Heart right ventricle (tissue), 16 donors: ENCODE measurements around the gene UBAP2L. TPM values are rescaled to one million over a fixed set of nuclear protein-coding genes. Genes with fewer than 3 reads are reported as not detected.

Experiments used
- ATAC-seq, 8 donors: fragments of 200-7000 bp; cut with Tn5 transposase; one replicate each; pipeline ENCODE4 v1.9.1; 2020; ENCODE audit warnings: mild to moderate bottlenecking in 8 of 8, moderate library complexity in 8 of 8, moderate number of reproducible peaks in 1 of 8
- DNase-seq, 2 donors: peaks; one replicate each; pipeline ENCODE4 v3.0.0-alpha.2; 2020
- H3K27ac ChIP-seq, 10 donors: fragments of 200-600 bp; sonication (generic) in 2 of 10; one replicate each; pipeline versions ENCODE4 v1.5.0 to v1.8.0; 2020 to 2022; ENCODE audit warnings: mild to moderate bottlenecking in 3 of 10
- H3K27me3 ChIP-seq, 7 donors: fragments of 200-600 bp; one replicate each; pipeline ENCODE4 v1.8.0; 2021 to 2022; ENCODE audit warnings: mild to moderate bottlenecking in 2 of 7
- H3K36me3 ChIP-seq, 9 donors: fragments of 200-600 bp; sonication (generic) in 1 of 9; one replicate each; pipeline versions ENCODE4 v1.5.0 to v1.8.0; 2020 to 2022; ENCODE audit warnings: mild to moderate bottlenecking in 2 of 9
- H3K4me1 ChIP-seq, 9 donors: fragments of 200-600 bp; sonication (generic) in 1 of 9; one replicate each; pipeline versions ENCODE4 v1.5.0 to v1.8.0; 2020 to 2022; ENCODE audit warnings: mild to moderate bottlenecking in 4 of 9
- H3K4me3 ChIP-seq, 10 donors: fragments of 200-600 bp; sonication (generic) in 2 of 10; one replicate each; pipeline versions ENCODE4 v1.5.0 to v1.8.0; 2020 to 2022; ENCODE audit warnings: mild to moderate bottlenecking in 7 of 10, moderate library complexity in 2 of 10
- H3K9me3 ChIP-seq, 11 donors: fragments of 200-600 bp in 10 of 11; sonication (generic) in 2 of 11; one replicate each; pipeline versions ENCODE4 v1.5.0 to v1.8.0; 2013 to 2022; ENCODE audit warnings: mild to moderate bottlenecking in 2 of 11, control low read depth in 1 of 11, moderate library complexity in 1 of 11
- WGBS, 2 donors: extraction: QIAGEN DNeasy Blood & Tissue Kit; methylation state at CpG; one replicate each; pipeline ENCODE4 v1.1.7; 2013; ENCODE audit warnings: inconsistent platforms in 1 of 2; 5-methylcytosine and 5-hydroxymethylcytosine counted together
- intact Hi-C, 10 donors: fragments of 100-400 bp; cut with DNase I; formaldehyde crosslinking; loops; one replicate each; pipeline versions ENCODE4 v1.11.1 to v1.14.2; 2022
- polyA plus RNA-seq, 2 donors: library from polyadenylated mRNA; stranded (reverse); fragments of 200-250 nt; gene quantifications; one replicate each; pipeline ENCODE4 v1.2.3, GENCODE V29; 2013
- total RNA-seq, 10 donors: library from RNA; stranded (reverse); fragmentation: NEBNext Ultra II Directional in 3 of 10; extraction: Animal tissue kit (Norgen Biotek cat#: 25700) in 3 of 10; gene quantifications; one replicate each; pipeline versions ENCODE4 v1.2.1 to v1.2.4, GENCODE V29; 2021 to 2023
- TF ChIP-seq, protein P1 (sequence below), 9 donors: fragments of 200-600 bp; sonication (generic) in 2 of 9; IDR thresholded peaks; one replicate each; pipeline versions ENCODE4 v1.5.0 to v1.8.0; 2021 to 2022; ENCODE audit warnings: antibody characterized with exemption in 9 of 9, mild to moderate bottlenecking in 5 of 9, moderate library complexity in 1 of 9
- donor health status: Arrhythmogenic right ventricular cardiomyopathy.
- donor health status: ischemic (EF 13 %, LVEDD 7.1; RV severe dilation, severe dysfunction).
- donor health status: healthy with polysubstance abuse.
- donor health status: DM: no; HTN: yes; CAD: no.
- donor health status: DM: no; HTN: no; CAD: no.
- donor health status: ischemic (EF 25% LVEDD 6.9; RV normal size, moderate dysfunction).
- donor health status: ischemic (EF 25% LVEDD 5.7; RV mildly dilated, moderate dysfunction).
- donor health status: healthy.
- donor health status: DM: yes; HTN: yes; CAD: no.
- donor health status: Ischemic cardiomyopathy.
- donor health status: ischemic (EF 35%, LVEDD 5.7; RV mildly dilated, moderate dysfunction).
- donor health status: nonischemic (EF 11% LVEDD 7.7; RV severe dilation, severe dysfunction).
- donor health status: DM: yes; HTN: yes; CAD: no.
- donor health status: PGD.
- donor health status: ischemic (EF 29% LVEDD 5.4; RV normal size, mild dysfunction).
- donor health status: nonischemic (EF 23%, LVEDD 6.1; RV moderate dilation, normal function).

The UBAP2L gene
- total and polyA plus RNA-seq, 12 donors, result 55.2 to 135 (median 107) TPM

- intact Hi-C loops, result loop anchor here in 5 of 10 donors (1.0 to 10.0 kb wide), 6 partner anchors 36 to 188 kb away; partner anchors contain the start of genes UBAP2L (in 2 of the 5), HAX1 (in 1 of the 5) and RPS27 (in 1 of the 5)
- Histone ChIP-seq H3K4me1 (peaks cover 10 to 47% (median 44%) of the 10 kb centered on the region in 9 donors), H3K4me3 (peak overlapping the region; percentile 66 to 95 (median 80)), H3K36me3 (peaks cover 0 to 22% (median 4%) of the 10 kb centered on the region in 9 donors), H3K27me3 (no peaks in the 10 kb centered on the region), H3K9me3 (no peaks in the 10 kb centered on the region), H3K27ac (peak overlapping the region; percentile 26 to 95 (median 89))
- peak; percentile 95 to 96 for DNase-seq
- peak; percentile 96 to 98 (median 98) for ATAC-seq
- TF ChIP-seq, protein P1, sequence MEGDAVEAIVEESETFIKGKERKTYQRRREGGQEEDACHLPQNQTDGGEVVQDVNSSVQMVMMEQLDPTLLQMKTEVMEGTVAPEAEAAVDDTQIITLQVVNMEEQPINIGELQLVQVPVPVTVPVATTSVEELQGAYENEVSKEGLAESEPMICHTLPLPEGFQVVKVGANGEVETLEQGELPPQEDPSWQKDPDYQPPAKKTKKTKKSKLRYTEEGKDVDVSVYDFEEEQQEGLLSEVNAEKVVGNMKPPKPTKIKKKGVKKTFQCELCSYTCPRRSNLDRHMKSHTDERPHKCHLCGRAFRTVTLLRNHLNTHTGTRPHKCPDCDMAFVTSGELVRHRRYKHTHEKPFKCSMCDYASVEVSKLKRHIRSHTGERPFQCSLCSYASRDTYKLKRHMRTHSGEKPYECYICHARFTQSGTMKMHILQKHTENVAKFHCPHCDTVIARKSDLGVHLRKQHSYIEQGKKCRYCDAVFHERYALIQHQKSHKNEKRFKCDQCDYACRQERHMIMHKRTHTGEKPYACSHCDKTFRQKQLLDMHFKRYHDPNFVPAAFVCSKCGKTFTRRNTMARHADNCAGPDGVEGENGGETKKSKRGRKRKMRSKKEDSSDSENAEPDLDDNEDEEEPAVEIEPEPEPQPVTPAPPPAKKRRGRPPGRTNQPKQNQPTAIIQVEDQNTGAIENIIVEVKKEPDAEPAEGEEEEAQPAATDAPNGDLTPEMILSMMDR (IDR thresholded peaks at IDR 0.05), result peak in 4 of 9 donors; percentile 22 to 40 (median 34)
- 7% methylated on average over 38 to 40 of the region's 41 CpGs for WGBS, 2 donors
Observed at GRCh38 chr1:154183046-154183915, 37.5 kb upstream of the UBAP2L start.

- Histone ChIP-seq H3K4me1 (peaks cover 5 to 24% (median 15%) of the 10 kb centered on the region in 9 donors), H3K27ac (no peak overlapping the region), H3K9me3 (no peaks in the 10 kb centered on the region), H3K4me3 (no peak overlapping the region), H3K36me3 (no peaks in the 10 kb centered on the region), H3K27me3 (no peaks in the 10 kb centered on the region)
- DNase-seq, result no peak
- no peak for ATAC-seq
- intact Hi-C loops, result loop anchor here in 2 of 10 donors (10.0 kb wide), 2 partner anchors 149 to 191 kb away; partner anchors contain the start of gene RPS27 (in 1 of the 2)
- 56 to 58% methylated on average over 1 of the region's 1 CpG for WGBS, 2 donors
- TF ChIP-seq, protein P1 (IDR thresholded peaks at IDR 0.05), result peak in 7 of 9 donors; percentile 28 to 67 (median 44)
Observed at GRCh38 chr1:154186177-154186576, 34.6 kb upstream of the UBAP2L start.

GRCh38 chr1:154186852-154187501, 33.8 kb upstream of the UBAP2L start:
- intact Hi-C loops, result loop anchor here in 2 of 10 donors (10.0 kb wide), 2 partner anchors 148 to 192 kb away; partner anchors contain the start of gene RPS27 (in 1 of the 2)
- ATAC-seq (no peak), DNase-seq (no peak)
- no peak overlapping the region for H3K4me3 ChIP-seq
- WGBS, 2 donors, result 39 to 42% methylated on average over 2 of the region's 2 CpGs
- peaks cover 0 to 19% (median 7%) of the 10 kb centered on the region in 9 donors for H3K4me1 ChIP-seq
- no peaks in the 10 kb centered on the region for H3K9me3 ChIP-seq
- H3K36me3 ChIP-seq, result no peaks in the 10 kb centered on the region
- no peaks in the 10 kb centered on the region for H3K27me3 ChIP-seq
- TF ChIP-seq, protein P1 (IDR thresholded peaks at IDR 0.05), result no peak
- H3K27ac ChIP-seq, result no peak overlapping the region

DNA sequence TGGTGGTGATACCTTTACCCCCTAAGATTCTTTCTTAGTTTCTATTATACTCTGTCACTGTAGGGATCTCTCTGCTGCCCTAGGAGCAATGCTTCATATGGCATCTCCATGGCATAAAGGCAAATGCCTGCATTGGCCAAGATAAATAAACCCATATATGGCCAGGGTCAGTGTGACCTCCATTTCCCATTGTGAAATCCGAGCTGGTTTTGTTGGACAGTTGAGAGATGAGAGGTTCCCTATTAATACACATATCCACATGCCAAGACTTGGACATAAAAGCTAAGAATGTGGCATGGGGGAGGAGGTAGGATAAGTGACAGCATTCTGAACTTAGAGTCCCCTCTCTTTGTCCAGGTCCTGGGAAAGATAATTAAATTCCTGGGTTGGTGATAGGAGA, 30.2 kb upstream of the UBAP2L start:
- peak overlapping the region in 1 of 10 donors; percentile 71 for H3K27ac ChIP-seq
- no peaks in the 10 kb centered on the region for H3K36me3 ChIP-seq
- WGBS, 2 donors, result 10 to 11% methylated on average over 1 of the region's 1 CpG
- no peaks in the 10 kb centered on the region for H3K27me3 ChIP-seq
- H3K9me3 ChIP-seq, result no peaks in the 10 kb centered on the region
- ATAC-seq (peak in 6 of 8 donors; percentile 14 to 46 (median 40)), DNase-seq (no peak)
- peaks cover 0 to 16% (median 8%) of the 10 kb centered on the region in 9 donors for H3K4me1 ChIP-seq
- intact Hi-C loops, result loop anchor here in 3 of 10 donors (10.0 kb wide), 1 partner anchor 144 kb away; no protein-coding TSS in a partner anchor
- H3K4me3 ChIP-seq, result peak overlapping the region in 2 of 10 donors; percentile 4 to 40
- TF ChIP-seq, protein P1 (IDR thresholded peaks at IDR 0.05), result no peak
